ENCODE measurements around the gene CAPG.
A peak's percentile ranks its signal among the peaks of the same experiment; 100 is the strongest.

- TF ChIP-seq FOXM1 (IDR thresholded peaks at IDR 0.05; ENCODE audit: borderline replicate concordance) (no peak), BHLHE40 (IDR thresholded peaks at IDR 0.05; ENCODE audit: borderline replicate concordance) (no peak), SP1 (IDR thresholded peaks at IDR 0.05) (no peak), ELF4 (IDR thresholded peaks at IDR 0.05) (peak; percentile 61), CTBP1 (IDR thresholded peaks at IDR 0.05; ENCODE audit: borderline replicate concordance) (no peak), FOXA1 (IDR thresholded peaks at IDR 0.05) (no peak), HDGF (IDR thresholded peaks at IDR 0.05; ENCODE audit: borderline replicate concordance) (no peak), TARDBP (IDR thresholded peaks at IDR 0.05) (no peak), NFRKB (IDR thresholded peaks at IDR 0.05) (no peak), LEF1 (IDR thresholded peaks at IDR 0.05; ENCODE audit: borderline replicate concordance) (no peak), L3MBTL2 (conservative IDR thresholded peaks at IDR 0.05) (no peak), ARNT (IDR thresholded peaks at IDR 0.05) (no peak), ZNF384 (IDR thresholded peaks at IDR 0.05) (no peak)
- TF ChIP-seq, protein P1, sequence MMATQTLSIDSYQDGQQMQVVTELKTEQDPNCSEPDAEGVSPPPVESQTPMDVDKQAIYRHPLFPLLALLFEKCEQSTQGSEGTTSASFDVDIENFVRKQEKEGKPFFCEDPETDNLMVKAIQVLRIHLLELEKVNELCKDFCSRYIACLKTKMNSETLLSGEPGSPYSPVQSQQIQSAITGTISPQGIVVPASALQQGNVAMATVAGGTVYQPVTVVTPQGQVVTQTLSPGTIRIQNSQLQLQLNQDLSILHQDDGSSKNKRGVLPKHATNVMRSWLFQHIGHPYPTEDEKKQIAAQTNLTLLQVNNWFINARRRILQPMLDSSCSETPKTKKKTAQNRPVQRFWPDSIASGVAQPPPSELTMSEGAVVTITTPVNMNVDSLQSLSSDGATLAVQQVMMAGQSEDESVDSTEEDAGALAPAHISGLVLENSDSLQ (IDR thresholded peaks at IDR 0.05), result peak; percentile 34; the same call in 1 of the 2 replicates
Measured at GRCh38 chr2:85354286-85355072, 55.7 kb downstream of the CAPG start, which contains the start of the genes ELMOD3 and RETSAT.

Measured in HEK293T (cell line).